Tibial nerve (tissue), 3 donors: Measurements from ENCODE around the gene EN2.

Experiments
- CTCF ChIP-seq, 5 experiments: fragments of 200-600 bp in 3 of 5; fragments of 450-650 bp in 2 of 5; sonication (generic) in 3 of 5; IDR thresholded peaks; one replicate each; pipeline ENCODE4 v1.5.1; 2016 to 2019; ENCODE audit warnings: antibody characterized with exemption in 5 of 5, mild to moderate bottlenecking in 3 of 5, moderate library complexity in 2 of 5
- POLR2A ChIP-seq, 2 donors: fragments of 450-650 bp; IDR thresholded peaks; one replicate each; pipeline ENCODE4 v1.6.1; 2017; ENCODE audit warnings: antibody characterized with exemption in 2 of 2, mild to moderate bottlenecking in 2 of 2, moderate library complexity in 2 of 2

- no peak for TF ChIP-seq CTCF (IDR thresholded peaks at IDR 0.05)
- no peak for TF ChIP-seq POLR2A (IDR thresholded peaks at IDR 0.05)
Measured at GRCh38 chr7:155509359-155509724, 51.4 kb downstream of the EN2 start.
